Astrocyte of the spinal cord (primary cell): ENCODE data around the gene DAGLA.
"Not testable (repeated sequence)": the region's sequence is repeated elsewhere in the genome, so short reads cannot be mapped to it uniquely, and the experiment has no call there.

ENCODE experiments used
- DNase-seq: peaks from one replicate; pipeline ENCODE4 v3.0.0; 2011; ENCODE audit warnings: low read depth, low spot score
- H3K4me3 ChIP-seq: 2 replicates; pipeline ENCODE4 v1.5.1; 2011; ENCODE audit warnings: low read depth, mild to moderate bottlenecking, low read length, moderate library complexity
- in situ Hi-C: cut with HindIII; loops from 2 replicates; pipeline ENCODE4 v1.10.0; 2017; ENCODE audit warnings: low sequenced_read_pairs
- TF ChIP-seq, protein P1 (sequence below): IDR thresholded peaks from 2 replicates; pipeline ENCODE4 v1.5.1; 2012; ENCODE audit warnings: low read depth, mild to moderate bottlenecking, low read length, inconsistent platforms

The DAGLA gene

DNA sequence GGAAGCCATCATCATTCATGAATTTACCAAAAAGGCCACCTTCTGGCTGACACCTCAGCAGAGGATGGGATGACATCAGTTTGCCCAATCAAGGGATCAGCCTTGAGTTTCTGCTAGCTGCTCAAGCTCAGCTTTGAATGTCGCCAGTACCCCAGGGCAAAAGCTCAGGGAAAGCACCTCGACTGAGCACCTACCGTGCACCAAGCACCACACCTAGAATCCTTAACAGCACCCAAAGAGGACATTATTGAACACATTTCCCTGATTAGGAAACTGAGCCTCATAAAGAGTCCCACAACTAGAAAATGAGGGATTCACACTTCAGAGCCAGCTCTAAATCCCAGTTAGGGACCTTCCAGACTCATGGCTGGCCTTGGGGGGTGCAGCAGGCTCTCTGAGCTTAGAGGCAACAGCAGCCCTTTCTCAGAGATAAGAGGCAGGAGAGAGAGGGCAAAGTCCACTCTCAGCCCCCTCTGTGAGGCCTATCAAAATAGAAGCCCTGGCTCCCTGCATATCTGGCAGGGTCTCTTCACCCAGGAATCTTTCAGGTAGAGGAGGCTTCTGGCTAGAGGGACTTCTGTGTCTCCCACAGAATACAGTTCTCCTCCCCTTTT is 13.4 kb upstream of the DAGLA start:
- DNase-seq: no peak
- no peak overlapping the region for H3K4me3 ChIP-seq
- in situ Hi-C loops: no loop called here
- TF ChIP-seq, protein P1, sequence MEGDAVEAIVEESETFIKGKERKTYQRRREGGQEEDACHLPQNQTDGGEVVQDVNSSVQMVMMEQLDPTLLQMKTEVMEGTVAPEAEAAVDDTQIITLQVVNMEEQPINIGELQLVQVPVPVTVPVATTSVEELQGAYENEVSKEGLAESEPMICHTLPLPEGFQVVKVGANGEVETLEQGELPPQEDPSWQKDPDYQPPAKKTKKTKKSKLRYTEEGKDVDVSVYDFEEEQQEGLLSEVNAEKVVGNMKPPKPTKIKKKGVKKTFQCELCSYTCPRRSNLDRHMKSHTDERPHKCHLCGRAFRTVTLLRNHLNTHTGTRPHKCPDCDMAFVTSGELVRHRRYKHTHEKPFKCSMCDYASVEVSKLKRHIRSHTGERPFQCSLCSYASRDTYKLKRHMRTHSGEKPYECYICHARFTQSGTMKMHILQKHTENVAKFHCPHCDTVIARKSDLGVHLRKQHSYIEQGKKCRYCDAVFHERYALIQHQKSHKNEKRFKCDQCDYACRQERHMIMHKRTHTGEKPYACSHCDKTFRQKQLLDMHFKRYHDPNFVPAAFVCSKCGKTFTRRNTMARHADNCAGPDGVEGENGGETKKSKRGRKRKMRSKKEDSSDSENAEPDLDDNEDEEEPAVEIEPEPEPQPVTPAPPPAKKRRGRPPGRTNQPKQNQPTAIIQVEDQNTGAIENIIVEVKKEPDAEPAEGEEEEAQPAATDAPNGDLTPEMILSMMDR: no peak

DNA sequence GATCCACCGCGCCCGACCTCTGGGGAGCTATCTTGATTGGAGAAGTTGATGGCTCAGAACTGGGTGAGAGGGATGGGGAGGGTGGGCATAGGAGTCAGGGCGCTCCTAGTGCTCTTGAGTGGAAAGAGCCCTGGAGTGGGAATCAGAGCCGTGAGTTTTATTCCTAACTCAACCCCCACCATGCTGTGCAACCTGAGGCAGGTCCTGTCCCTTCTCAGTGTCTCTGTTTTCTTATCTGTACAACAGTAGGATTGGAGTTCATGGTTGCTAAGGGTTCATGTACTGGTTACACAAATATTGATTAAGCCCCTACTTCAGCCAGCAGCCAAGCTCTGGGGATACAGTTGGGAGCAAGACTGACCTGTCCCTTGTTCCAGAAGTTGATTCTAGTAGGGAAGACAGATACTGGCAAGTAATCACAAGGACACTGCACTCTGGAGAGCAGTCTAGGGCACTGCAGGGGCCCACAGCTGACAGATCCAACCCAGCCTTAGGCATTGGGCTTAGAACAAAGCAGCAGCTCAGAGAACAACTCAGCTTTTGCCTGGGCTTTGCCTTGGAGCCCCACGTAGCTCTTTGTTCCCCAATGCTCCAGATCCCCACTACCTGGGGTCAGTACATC is 12.4 kb upstream of the DAGLA start:
- in situ Hi-C loops: no loop called here
- TF ChIP-seq, protein P1: no peak
- DNase-seq: no peak
- H3K4me3 ChIP-seq: no peak overlapping the region

DNA sequence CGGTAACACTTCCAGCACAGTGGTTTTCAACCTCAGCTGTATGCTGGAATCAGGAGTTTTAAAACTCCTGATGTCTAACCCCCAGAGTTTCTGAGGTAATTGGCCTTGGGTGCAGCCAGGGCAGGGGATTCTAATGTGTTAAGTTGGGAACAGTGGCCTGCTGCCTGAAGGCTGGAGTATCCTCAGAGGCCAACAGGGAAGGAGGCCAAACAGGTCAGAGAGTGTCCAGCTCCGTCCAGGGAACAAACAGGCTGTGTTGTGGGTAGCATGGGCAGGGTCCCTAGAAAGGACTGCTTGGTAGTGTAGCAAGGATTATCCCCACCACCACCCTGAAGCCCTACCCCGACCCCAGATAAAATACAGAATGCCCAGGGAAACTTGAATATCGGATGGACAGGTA is 10.8 kb upstream of the DAGLA start:
- no peak for DNase-seq
- TF ChIP-seq, protein P1: no peak
- in situ Hi-C loops: no loop called here
- H3K4me3 ChIP-seq: no peak overlapping the region

DNA sequence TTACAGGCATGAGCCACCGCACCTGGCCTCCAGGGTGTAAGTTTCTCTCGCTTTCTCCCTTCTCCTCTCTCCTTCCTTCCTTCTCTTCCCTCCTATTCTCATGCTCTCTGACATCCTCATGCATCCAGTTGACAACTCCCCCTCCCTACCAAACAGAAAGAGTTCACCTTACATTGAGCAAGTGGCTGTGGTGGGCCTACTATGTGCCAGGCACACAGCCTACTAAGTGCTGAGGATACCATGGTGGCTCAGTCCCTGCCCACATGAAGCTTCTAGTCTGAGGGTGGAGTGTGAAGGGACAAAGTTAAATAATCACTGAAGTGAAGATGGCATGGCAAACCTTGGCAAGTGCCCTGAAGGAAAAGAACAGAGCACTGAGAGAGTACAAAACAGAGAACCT is 9.6 kb upstream of the DAGLA start:
- H3K4me3 ChIP-seq: no peak overlapping the region
- in situ Hi-C loops: no loop called here
- DNase-seq: no peak
- TF ChIP-seq, protein P1: no peak

DNA sequence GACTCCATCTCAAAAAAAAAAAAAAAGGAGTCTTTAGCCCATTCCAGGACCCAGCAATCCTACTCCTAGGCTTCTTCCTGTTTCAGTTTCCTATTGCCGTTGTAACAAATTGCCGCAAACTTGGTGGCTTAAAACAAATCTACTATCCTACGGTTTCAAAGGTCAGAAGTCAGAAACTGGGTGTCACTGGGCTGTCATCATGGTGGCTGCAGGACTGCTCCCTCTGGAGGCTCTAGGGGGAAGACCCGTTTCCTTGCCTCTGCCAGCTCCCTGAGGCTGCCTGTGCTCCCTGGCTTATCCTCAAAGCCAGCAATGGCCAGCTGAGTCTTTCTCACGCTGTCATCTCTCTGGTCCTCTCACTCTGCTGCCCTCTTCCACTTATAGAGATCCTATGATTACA is 8.7 kb upstream of the DAGLA start:
- DNase-seq: no peak
- H3K4me3 ChIP-seq: no peak overlapping the region
- TF ChIP-seq, protein P1: peak; percentile 44
- in situ Hi-C loops: no loop called here

DNA sequence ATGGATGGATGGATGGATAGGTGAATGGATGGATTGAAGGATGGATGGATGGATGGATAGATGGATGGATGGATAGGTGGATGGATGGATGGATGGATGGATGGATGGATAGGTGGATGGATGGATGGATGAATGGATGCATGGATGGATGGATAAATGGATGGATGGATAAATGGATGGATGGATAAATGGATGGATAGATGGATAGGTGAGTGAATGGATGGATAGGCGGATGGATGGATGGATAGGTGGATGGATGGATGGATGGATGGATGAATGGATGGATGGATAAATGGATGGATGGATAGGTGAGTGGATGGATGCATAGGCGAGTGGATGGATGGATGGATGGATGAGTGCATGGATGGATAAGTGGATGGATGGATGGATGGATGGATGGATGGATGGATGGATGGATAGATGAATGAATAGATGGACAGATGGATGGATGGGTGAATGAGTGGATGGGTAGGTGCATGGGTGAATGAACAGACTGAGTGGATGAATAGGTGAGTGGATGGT is 6.2 kb upstream of the DAGLA start:
- H3K4me3 ChIP-seq, DNase-seq, in situ Hi-C loops: not testable (repeated sequence)

DNA sequence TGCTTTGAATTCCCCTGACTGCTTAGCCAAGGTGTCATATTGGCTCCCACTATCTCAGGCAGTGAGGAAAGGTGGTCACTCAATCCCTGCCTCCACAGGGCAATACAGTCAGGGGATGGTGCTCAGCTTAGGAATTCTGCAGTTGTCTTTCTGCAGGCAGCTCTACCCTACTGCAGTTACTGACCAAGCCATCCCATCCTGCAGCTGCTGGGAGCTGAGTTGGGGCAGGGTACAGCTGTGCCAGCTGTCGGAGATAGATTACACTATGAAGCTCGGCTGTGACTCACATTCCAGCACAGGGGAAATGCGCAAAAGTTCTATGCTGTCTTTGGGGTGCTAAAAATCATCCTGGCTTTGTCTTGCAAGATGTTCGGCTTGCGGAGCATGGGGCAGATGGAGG is 4.4 kb upstream of the DAGLA start:
- in situ Hi-C loops: no loop called here
- DNase-seq: no peak
- H3K4me3 ChIP-seq: no peak overlapping the region
- TF ChIP-seq, protein P1: no peak
